Subcutaneous adipose tissue (tissue), 4 donors: ENCODE measurements around the gene VAV3. TPM values are rescaled to one million over a fixed set of nuclear protein-coding genes. Genes with fewer than 3 reads are reported as not detected.

Source experiments
- CTCF ChIP-seq: fragments of 450-650 bp; IDR thresholded peaks from one replicate; pipeline ENCODE4 v1.5.1; 2016; ENCODE audit warnings: low read depth, mild to moderate bottlenecking, control low read depth, antibody characterized with exemption, moderate library complexity
- total RNA-seq, 4 donors: library from RNA; depleted of rRNA; stranded (reverse); fragments of >200 nt; gene quantifications; one replicate each; pipeline ENCODE4 v1.1.0, GENCODE V29; 2016

The VAV3 gene
- total RNA-seq, 4 donors from 2014 or later: 7.0 to 13.1 (median 10.1) TPM

- TF ChIP-seq CTCF: no peak
Measured at GRCh38 chr1:107793896-107794453, 171.0 kb downstream of the VAV3 start.

DNA sequence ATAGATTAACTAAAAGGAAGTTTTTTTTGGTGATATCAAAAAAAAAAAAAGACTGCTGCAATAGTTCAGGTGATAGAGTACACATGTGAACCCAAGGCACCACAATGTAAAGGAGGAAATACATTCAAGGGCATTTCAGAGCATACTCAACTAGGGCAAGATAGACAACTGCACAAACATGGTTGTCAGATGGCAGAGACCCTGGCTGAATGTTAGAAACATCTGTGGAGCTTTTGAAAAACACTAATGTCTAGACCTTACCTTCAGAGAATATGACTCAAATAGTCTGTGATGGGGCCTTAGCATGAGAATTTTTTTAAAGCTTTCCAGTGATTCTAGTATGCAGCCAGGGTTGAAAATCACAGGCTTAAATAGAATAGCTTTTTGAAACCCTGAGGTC lies 173.6 kb downstream of the VAV3 start:
- no peak for TF ChIP-seq CTCF

DNA sequence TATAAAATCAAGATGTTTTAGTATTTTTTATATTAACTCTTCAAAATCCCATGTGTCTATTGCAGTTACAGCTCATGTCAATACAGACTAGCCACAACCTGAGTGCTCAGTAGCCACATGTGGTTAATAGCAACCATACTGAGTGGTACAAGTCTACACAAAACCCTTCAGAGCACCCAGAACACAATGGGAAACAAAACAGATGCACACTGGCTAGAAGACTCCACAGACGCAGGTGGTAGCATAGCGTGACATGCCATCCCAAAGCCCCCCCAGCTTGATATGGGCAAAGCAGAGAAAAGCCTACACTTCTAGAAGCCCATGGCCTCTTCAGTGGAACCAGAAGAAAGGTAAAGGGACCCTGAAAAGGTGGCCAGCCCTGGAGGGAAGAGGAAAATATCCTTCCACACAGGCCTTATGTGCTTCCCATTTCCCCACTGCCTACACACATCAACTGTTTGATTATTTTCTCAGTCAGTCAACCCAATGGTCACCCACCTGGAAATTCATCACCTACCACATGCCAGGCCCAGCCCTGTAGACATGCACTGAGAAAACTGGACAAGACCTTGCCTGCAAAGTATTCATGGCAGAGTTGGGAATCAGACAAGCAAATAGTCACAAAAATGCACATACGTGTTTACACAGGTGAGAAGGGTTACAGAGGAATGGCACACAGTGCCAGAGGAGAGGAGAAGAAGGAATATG lies 175.0 kb downstream of the VAV3 start:
- no peak for TF ChIP-seq CTCF

- no peak for TF ChIP-seq CTCF
Measured at GRCh38 chr1:107788206-107789202, 176.5 kb downstream of the VAV3 start.

- no peak for TF ChIP-seq CTCF
Measured at GRCh38 chr1:107787299-107787698, 177.7 kb downstream of the VAV3 start.

- TF ChIP-seq CTCF: no peak
Measured at GRCh38 chr1:107786203-107786845, 178.7 kb downstream of the VAV3 start.
